H1 (cell line): ENCODE data around the gene ECI2. TPM values are rescaled to one million over a fixed set of nuclear protein-coding genes. Genes with fewer than 3 reads are reported as not detected.

ENCODE experiments used
- CTCF ChIA-PET: fragments of 300-600 bp; sonication (Branson Sonifier 250); formaldehyde crosslinking; loops from one replicate; lab custom pipeline; 2021; ENCODE audit not compliant: partially characterized antibody; lab: Charles Lee
- POLR2A ChIA-PET: fragments of 300-600 bp; sonication (Branson Sonifier 250); formaldehyde crosslinking; loops from one replicate; lab custom pipeline; 2021; ENCODE audit warnings: inconsistent platforms; ENCODE audit not compliant: partially characterized antibody; lab: Charles Lee
- DNase-seq, 2 experiments: peaks; one replicate each; pipeline versions ENCODE4 v3.0.0 to v3.0.0-alpha.2; 2010 to 2022; ENCODE audit warnings: low spot score in 2 of 2, low read depth in 1 of 2, mixed read lengths in 1 of 2
- FAIRE-seq: peaks from 2 replicates; lab custom pipeline; 2011; peaks lifted over from hg19 to GRCh38; lab: Jason Lieb, UNC
- H2AFZ ChIP-seq: 2 replicates; pipeline ENCODE4 v1.8.1; 2012; ENCODE audit warnings: low read length, inconsistent platforms
- H2AK5ac ChIP-seq: 2 replicates; pipeline ENCODE4 v1.6.1; 2013; ENCODE audit warnings: low read depth, low read length
- H2BK120ac ChIP-seq: replicated peaks from 2 replicates; pipeline ENCODE3; 2013; ENCODE audit warnings: low read depth, low read length, inconsistent platforms
- H2BK12ac ChIP-seq: 2 replicates; pipeline ENCODE4 v1.6.1; 2013; ENCODE audit warnings: low read depth, low read length
- H2BK15ac ChIP-seq: 2 replicates; pipeline ENCODE4 v1.6.1; 2013; ENCODE audit warnings: low read length
- H2BK20ac ChIP-seq: 2 replicates; pipeline ENCODE4 v1.6.1; 2013; ENCODE audit warnings: low read length
- H2BK5ac ChIP-seq: 2 replicates; pipeline ENCODE4 v1.6.1; 2013; ENCODE audit warnings: low read depth, low read length
- H3K14ac ChIP-seq: 2 replicates; pipeline ENCODE4 v1.6.1; 2013; ENCODE audit warnings: inconsistent platforms; ENCODE audit not compliant: insufficient read length
- H3K18ac ChIP-seq: 2 replicates; pipeline ENCODE4 v1.6.1; 2013; ENCODE audit warnings: low read length; ENCODE audit errors: extremely low read depth
- H3K23ac ChIP-seq: 2 replicates; pipeline ENCODE4 v1.6.1; 2013; ENCODE audit warnings: inconsistent platforms; ENCODE audit not compliant: insufficient read length
- H3K23me2 ChIP-seq: 2 replicates; pipeline ENCODE4 v1.6.1; 2013; ENCODE audit warnings: low read depth, low read length
- H3K27ac ChIP-seq: 2 replicates; pipeline ENCODE4 v1.6.1; 2011; ENCODE audit warnings: low read depth, low read length, inconsistent platforms
- H3K27me3 ChIP-seq, 4 experiments: replicated peaks in 1 of 4; 1 replicate in 1 of 4; 2 replicates in 3 of 4; pipeline versions ENCODE4 v1.6.1 to v1.8.1; 2011 to 2013; ENCODE audit warnings: low read length in 3 of 4, mild to moderate bottlenecking in 3 of 4, inconsistent platforms in 2 of 4, mixed read lengths in 2 of 4, moderate library complexity in 1 of 4; ENCODE audit not compliant: control insufficient read depth in 3 of 4, insufficient read depth in 3 of 4; ENCODE audit errors: extremely low read depth in 1 of 4
- H3K36me3 ChIP-seq, 4 experiments: 2 replicates each; pipeline versions ENCODE4 v1.6.1 to v1.8.1; 2011 to 2013; ENCODE audit warnings: mild to moderate bottlenecking in 4 of 4, low read length in 3 of 4, moderate library complexity in 2 of 4, control low read depth in 1 of 4, inconsistent platforms in 1 of 4; ENCODE audit not compliant: insufficient read depth in 4 of 4, control insufficient read depth in 2 of 4
- H3K4ac ChIP-seq: replicated peaks from 2 replicates; pipeline ENCODE3; 2013; ENCODE audit warnings: low read length, low read depth, mixed read lengths, inconsistent platforms; ENCODE audit not compliant: insufficient read length
- H3K4me1 ChIP-seq, 4 experiments: replicated peaks in 1 of 4; 1 replicate in 1 of 4; 2 replicates in 3 of 4; pipeline versions ENCODE4 v1.6.1 to v1.8.1; 2011 to 2013; ENCODE audit warnings: low read length in 3 of 4, inconsistent platforms in 2 of 4, mixed read lengths in 1 of 4; ENCODE audit not compliant: insufficient read depth in 4 of 4, control insufficient read depth in 3 of 4
- H3K4me2 ChIP-seq, 2 experiments: 2 replicates each; pipeline versions ENCODE4 v1.6.1 to v1.8.1; 2011 to 2013; ENCODE audit warnings: low read depth in 2 of 2, low read length in 2 of 2, control low read depth in 1 of 2, inconsistent platforms in 1 of 2, mild to moderate bottlenecking in 1 of 2; ENCODE audit not compliant: insufficient read depth in 1 of 2
- H3K4me3 ChIP-seq, 4 experiments: fragments of 200-600, 300-600 bp in 1 of 4; sonication (generic), shearing (Covaris generic), sonication (Bioruptor Twin) in 1 of 4; 2 replicates each; pipeline versions ENCODE4 v1.5.1 to v1.8.1; 2011 to 2016; ENCODE audit warnings: low read length in 4 of 4, low read depth in 3 of 4, control low read depth in 2 of 4, inconsistent platforms in 2 of 4, mild to moderate bottlenecking in 2 of 4, mixed read lengths in 1 of 4, moderate library complexity in 1 of 4; ENCODE audit not compliant: insufficient read depth in 2 of 4; ENCODE audit errors: extremely low read depth in 1 of 4
- H3K56ac ChIP-seq: replicated peaks from 2 replicates; pipeline ENCODE3; 2013; ENCODE audit warnings: low read depth, mild to moderate bottlenecking, mixed read lengths, low read length, inconsistent platforms; ENCODE audit not compliant: insufficient read length
- H3K79me1 ChIP-seq: 2 replicates; pipeline ENCODE4 v1.6.1; 2013; ENCODE audit warnings: low read depth, low read length, control low read depth
- H3K79me2 ChIP-seq, 2 experiments: 2 replicates each; pipeline versions ENCODE4 v1.6.1 to v1.8.1; 2012 to 2013; ENCODE audit warnings: low read length in 2 of 2, mild to moderate bottlenecking in 2 of 2, inconsistent platforms in 1 of 2; ENCODE audit not compliant: insufficient read depth in 2 of 2, control insufficient read depth in 1 of 2
- H3K9ac ChIP-seq, 4 experiments: replicated peaks in 1 of 4; 1 replicate in 1 of 4; 2 replicates in 3 of 4; pipeline versions ENCODE4 v1.6.1 to v1.8.1; 2011 to 2013; ENCODE audit warnings: low read depth in 3 of 4, low read length in 3 of 4, control low read depth in 2 of 4, mild to moderate bottlenecking in 2 of 4, moderate library complexity in 2 of 4, inconsistent platforms in 1 of 4; ENCODE audit errors: extremely low read depth in 1 of 4
- H3K9me3 ChIP-seq, 2 experiments: 2 replicates each; pipeline versions ENCODE4 v1.6.1 to v1.8.1; 2012 to 2013; ENCODE audit warnings: mild to moderate bottlenecking in 2 of 2, moderate library complexity in 2 of 2, control low read depth in 1 of 2, inconsistent platforms in 1 of 2, low read depth in 1 of 2, low read length in 1 of 2, mixed read lengths in 1 of 2; ENCODE audit not compliant: insufficient read depth in 2 of 2
- H4K20me1 ChIP-seq, 2 experiments: replicated peaks in 1 of 2; 2 replicates each; pipeline versions ENCODE3 to v1.8.1; 2011 to 2013; ENCODE audit warnings: inconsistent platforms in 2 of 2, low read length in 2 of 2, mild to moderate bottlenecking in 1 of 2; ENCODE audit not compliant: insufficient read depth in 2 of 2, control insufficient read depth in 1 of 2
- H4K5ac ChIP-seq: 2 replicates; pipeline ENCODE4 v1.6.1; 2013; ENCODE audit warnings: low read length, low read depth, mixed read lengths, inconsistent platforms; ENCODE audit not compliant: insufficient read length
- H4K8ac ChIP-seq: 2 replicates; pipeline ENCODE4 v1.8.0; 2013; ENCODE audit warnings: mild to moderate bottlenecking, moderate library complexity, low read length, inconsistent platforms; ENCODE audit not compliant: insufficient read depth; ENCODE audit errors: extremely low read depth
- H4K91ac ChIP-seq: replicated peaks from 2 replicates; pipeline ENCODE3; 2013; ENCODE audit warnings: low read length, mixed read lengths, inconsistent platforms; ENCODE audit not compliant: insufficient read length
- ATF3 ChIP-seq: IDR thresholded peaks from 2 replicates; pipeline ENCODE4 v1.6.1; 2011; ENCODE audit warnings: low read depth, mild to moderate bottlenecking, low read length; ENCODE audit not compliant: insufficient read depth
- CBX8 ChIP-seq: fragments of 300-800, 300-1000 bp; sonication (generic); IDR thresholded peaks from 2 replicates; pipeline ENCODE4 v1.7.1; 2016; ENCODE audit warnings: low read depth, low read length, borderline replicate concordance
- USF2 ChIP-seq: IDR thresholded peaks from 2 replicates; pipeline ENCODE4 v1.6.1; 2011; ENCODE audit warnings: low read length, improper control_type of control experiment
- WGBS, 2 experiments: shearing (Covaris generic) in 1 of 2; methylation state at CpG; one replicate each; pipeline versions ENCODE4 v1.1.6 to v1.1.7; 2013 to 2015; ENCODE audit warnings: low lambda C conversion rate in 2 of 2, mixed read lengths in 2 of 2, inconsistent platforms in 1 of 2, low coverage in 1 of 2, missing lambda C conversion rate in 1 of 2; ENCODE audit not compliant: insufficient replicate concordance in 2 of 2, insufficient coverage in 1 of 2, insufficient read length in 1 of 2; ENCODE audit errors: extremely low coverage in 1 of 2, missing lambda C conversion rate in 1 of 2; 5-methylcytosine and 5-hydroxymethylcytosine counted together
- polyA plus RNA-seq, 7 experiments: library from polyadenylated mRNA; depleted of rRNA in 3 of 7; stranded (reverse) in 5 of 7; unstranded in 2 of 7; fragments of >200 nt in 5 of 7; fragments of 200-250 nt in 2 of 7; gene quantifications; 1 replicate in 5 of 7; 2 replicates in 1 of 7; 4 replicates in 1 of 7; pipeline versions ENCODE4 v1.2.1 to v1.2.3, GENCODE V29; 2011 to 2013; ENCODE audit warnings: missing spikeins in 2 of 7, mixed read lengths in 2 of 7
- total RNA-seq: library from RNA; stranded (reverse); fragmentation: NEBNext Ultra II Directional; extraction: Animal tissue kit (Norgen Biotek cat#: 25700); gene quantifications from 2 replicates; pipeline ENCODE4 v1.2.1, GENCODE V29; 2021

ECI2 gene
- total and polyA plus RNA-seq, 2 of the 8 experiments (the other 6 are each of a cell fraction or from before 2014, with no cell fraction given) = 40.4 to 70.8 TPM

- no peak overlapping the region for H2BK15ac ChIP-seq
- no peak overlapping the region for H4K5ac ChIP-seq
- no peak overlapping the region for H2BK5ac ChIP-seq
- no peaks in the 10 kb centered on the region for H3K79me1 ChIP-seq
- H3K4me1 ChIP-seq = no peaks in the 10 kb centered on the region
- H4K91ac ChIP-seq = no peak overlapping the region
- H3K14ac ChIP-seq = no peak overlapping the region
- CTCF ChIA-PET = interaction anchor here (0.6 kb wide), 1 partner anchor 294 kb away, joined by 3 read pairs; no protein-coding TSS in a partner anchor
- H2AK5ac ChIP-seq = no peak overlapping the region
- no peaks in the 10 kb centered on the region; a peak in 2 of 8 replicates for H3K36me3 ChIP-seq
- FAIRE-seq (no peak), DNase-seq (no peak)
- H3K23ac ChIP-seq = no peak overlapping the region
- H4K8ac ChIP-seq = no peak overlapping the region
- POLR2A ChIA-PET = no interaction called here
- no peaks in the 10 kb centered on the region for H4K20me1 ChIP-seq
- H2AFZ ChIP-seq = no peak overlapping the region
- H2BK20ac ChIP-seq = no peak overlapping the region
- no peak overlapping the region for H2BK120ac ChIP-seq
- no peak overlapping the region for H3K4me2 ChIP-seq
- no peak overlapping the region for H3K4ac ChIP-seq
- H2BK12ac ChIP-seq = no peak overlapping the region
- no peak overlapping the region for H3K56ac ChIP-seq
- 75% methylated on average over 6 of the region's 6 CpGs; no CpG with 5 or more reads in 1 of the 2 experiments for WGBS, 2 experiments
- no peak overlapping the region for H3K27ac ChIP-seq
- no peak overlapping the region for H3K18ac ChIP-seq
- no peaks in the 10 kb centered on the region for H3K9me3 ChIP-seq
- no peaks in the 10 kb centered on the region; the same call in 1 of the 2 replicates for H3K23me2 ChIP-seq
- no peaks in the 10 kb centered on the region for H3K27me3 ChIP-seq
- H3K4me3 ChIP-seq = no peak overlapping the region
- no peak overlapping the region for H3K9ac ChIP-seq
- no peaks in the 10 kb centered on the region for H3K79me2 ChIP-seq
- TF ChIP-seq USF2 (no peak), ATF3 (no peak), CBX8 (no peak)
These were observed 32.6 kb downstream of the ECI2 start for GRCh38 chr6:4102687-4103244.
